T-helper 1 cell treated with Interleukin-12 subunit alpha and Interleukin-12 subunit beta and Interleukin-4 antibody, amounts not matched to agents 30 ng/mL and 1 ng/mL, for 36 hours (primary cell): Measurements from ENCODE around the gene CEP85L. TPM values are rescaled to one million over a fixed set of nuclear protein-coding genes. Genes with fewer than 3 reads are reported as not detected.

Experiments
- intact Hi-C: fragments of 100-400 bp; cut with micrococcal nuclease; formaldehyde crosslinking; loops from one replicate; pipeline ENCODE4 v1.15.1; 2024
- total RNA-seq: library from RNA; stranded (reverse); gene quantifications from 2 replicates; pipeline ENCODE4 v1.2.3, GENCODE V29; 2022

CEP85L gene
- total RNA-seq, 1 donor from 2014 or later, result 57.6 TPM

DNA sequence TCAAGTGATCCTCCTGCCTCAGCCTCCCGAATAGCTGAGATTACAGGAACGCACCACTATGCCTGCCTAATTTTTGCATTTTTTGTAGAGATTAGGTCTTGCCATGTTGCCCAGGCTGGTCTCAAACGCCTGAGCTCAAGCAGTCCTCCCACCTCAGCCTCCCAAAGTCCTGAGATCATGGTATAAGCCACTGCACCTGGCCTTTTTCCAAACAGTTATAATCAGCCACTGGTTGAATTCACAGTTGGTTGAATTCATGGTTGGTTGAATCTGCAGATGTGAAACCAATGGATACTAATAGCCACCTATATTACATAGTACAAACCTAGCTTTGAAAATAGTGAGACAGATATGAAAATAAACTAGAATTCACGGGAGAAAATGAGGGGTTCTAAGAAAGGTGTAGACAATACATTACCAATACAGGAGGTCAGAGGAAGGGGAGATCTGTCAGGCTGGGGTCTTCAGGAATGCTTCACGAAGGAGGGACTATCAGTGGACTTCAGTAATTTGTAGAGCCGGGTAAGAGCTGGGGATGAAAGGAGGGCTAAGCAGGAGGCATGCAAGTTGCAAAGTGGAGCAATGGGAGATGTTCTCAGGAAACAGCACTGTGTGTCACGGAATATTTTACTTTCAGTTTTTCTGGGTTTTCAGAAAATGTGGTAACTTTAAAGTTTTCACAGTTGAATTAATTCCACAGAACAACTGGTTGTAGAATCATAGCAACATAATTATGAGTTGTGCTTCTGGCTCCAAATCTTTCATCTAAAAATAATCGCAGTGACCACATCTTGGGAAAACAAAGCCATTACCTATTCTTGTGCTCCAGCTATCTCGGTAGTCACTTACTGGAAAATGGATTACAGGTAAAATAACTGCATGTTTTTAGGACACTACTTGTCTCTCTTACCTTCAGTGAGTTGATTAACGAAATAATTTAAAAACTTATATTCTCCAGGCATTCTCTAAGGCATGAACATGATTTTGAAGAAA, 12.9 kb upstream of the CEP85L start:
- intact Hi-C loops, result loop anchor here (1.0 to 2.0 kb wide), 3 partner anchors 13 to 42 kb away; partner anchors contain the start of gene CEP85L

DNA sequence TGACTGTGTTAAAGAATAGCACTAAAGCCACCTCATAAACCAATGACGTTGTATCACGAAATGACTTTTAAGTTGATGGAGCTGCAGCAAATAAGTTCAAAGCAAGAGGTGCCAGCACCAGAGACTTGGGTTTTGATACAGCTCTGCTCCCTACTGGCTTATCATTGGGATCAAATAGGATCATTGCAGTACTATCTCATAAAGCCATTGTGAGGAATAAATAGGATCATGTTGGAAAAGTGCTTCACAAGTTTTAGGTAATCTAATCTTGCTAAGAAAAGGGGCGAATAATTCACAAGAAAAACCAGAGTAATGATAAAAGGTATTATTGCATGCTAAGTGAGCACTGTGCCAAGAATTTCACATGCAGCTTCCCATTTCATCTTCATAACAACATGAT, 10.4 kb upstream of the CEP85L start:
- intact Hi-C loops, result no loop called here

DNA sequence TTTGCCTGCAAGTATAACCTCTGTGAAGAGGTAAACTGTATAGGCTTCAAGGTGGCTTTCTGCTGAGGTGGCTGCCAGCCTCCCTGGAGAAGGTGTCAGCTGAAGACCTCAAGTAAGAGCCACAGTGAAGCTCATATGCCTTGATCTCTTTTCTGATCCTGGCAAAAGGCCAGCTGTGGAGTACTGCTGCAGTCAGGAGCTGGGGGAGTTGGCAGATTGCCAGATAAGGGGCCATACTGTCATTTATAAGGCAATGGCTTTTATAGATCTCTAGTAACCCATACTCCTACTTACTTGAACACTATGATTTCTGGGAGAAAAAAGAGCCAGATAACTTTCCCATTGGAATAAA, 8.8 kb upstream of the CEP85L start:
- intact Hi-C loops, result loop anchor here (1.0 kb wide), 1 partner anchor 9 kb away; the partner anchor contains the start of gene CEP85L

DNA sequence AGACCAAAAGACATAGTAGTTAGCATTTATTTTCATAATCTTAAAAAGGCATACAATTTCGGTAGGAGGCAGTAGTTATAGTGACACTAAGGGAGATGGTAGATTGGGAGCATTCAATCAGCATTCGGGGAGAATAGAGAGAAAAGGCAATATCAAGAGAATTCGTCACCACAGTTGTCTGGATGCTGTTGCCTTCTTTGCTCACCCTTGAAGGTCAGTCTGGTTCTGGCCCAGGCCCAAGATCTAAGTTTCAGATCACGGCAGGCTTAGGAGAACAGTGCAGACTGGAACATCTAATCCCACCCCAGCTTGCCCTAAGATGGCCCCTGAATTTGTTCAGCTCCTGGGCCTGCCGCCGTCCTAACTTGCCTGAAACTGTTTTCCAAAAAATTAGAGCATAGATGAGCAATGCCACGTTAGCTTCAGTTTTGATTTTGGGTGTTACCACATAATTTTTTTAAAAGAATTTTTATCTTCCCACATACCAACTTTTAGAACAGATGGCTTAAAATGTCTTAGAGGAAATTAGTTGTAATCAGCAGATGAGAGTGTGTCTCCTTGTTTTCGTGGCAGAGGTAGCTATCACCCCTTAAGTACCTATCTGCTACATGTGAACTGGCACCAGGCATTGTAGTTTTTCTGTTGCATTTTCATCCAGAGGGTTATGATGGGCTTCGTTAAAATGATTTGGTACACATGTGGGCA, 8.3 kb upstream of the CEP85L start:
- intact Hi-C loops, result loop anchor here (1.0 to 10.0 kb wide), 2 partner anchors 8 to 655 kb away; partner anchors contain the start of gene CEP85L

DNA sequence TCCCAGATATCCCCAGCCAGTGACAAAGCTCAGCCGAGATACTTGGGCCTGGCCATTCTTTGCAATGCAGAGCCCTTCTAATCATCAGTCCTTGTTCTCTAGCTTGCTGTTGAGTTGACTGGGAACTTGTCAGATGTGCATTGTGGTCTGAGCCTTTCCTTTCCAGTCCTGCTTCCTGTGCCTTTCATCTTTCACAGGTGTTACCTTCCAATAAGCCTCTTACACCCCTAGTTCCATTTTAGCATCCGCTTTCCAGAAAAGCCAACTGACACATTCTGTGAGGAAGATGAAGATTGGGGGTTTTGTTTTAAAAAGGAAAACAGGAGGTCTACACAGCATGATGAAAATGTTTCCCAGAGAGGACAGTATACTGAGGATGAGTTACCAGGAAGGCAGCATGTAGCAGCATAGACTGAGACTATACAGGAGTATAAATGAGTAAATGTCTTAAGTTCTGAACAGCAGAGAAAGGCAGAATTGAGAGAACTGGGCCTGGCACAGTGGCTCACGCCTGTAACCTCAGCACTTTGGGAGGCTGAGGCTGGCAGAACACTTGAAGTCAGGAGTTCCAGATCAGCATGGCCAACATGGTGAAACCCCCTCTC, 5.6 kb upstream of the CEP85L start:
- intact Hi-C loops, result loop anchor here (1.0 to 10.0 kb wide), 4 partner anchors 9 to 658 kb away; no protein-coding TSS in a partner anchor

GRCh38 chr6:118652051-118652615, 742 bp upstream of the CEP85L start:
- intact Hi-C loops, result loop anchor here (5.0 to 10.0 kb wide), 2 partner anchors 663 to 1970 kb away; partner anchors contain the start of gene KPNA5

GRCh38 chr6:118650582-118651281, 659 bp downstream of the CEP85L start:
- intact Hi-C loops, result loop anchor here (1.0 to 10.0 kb wide), 15 partner anchors 10 to 1968 kb away; partner anchors contain the start of genes ASF1A, FAM184A, GOPC and KPNA5

DNA sequence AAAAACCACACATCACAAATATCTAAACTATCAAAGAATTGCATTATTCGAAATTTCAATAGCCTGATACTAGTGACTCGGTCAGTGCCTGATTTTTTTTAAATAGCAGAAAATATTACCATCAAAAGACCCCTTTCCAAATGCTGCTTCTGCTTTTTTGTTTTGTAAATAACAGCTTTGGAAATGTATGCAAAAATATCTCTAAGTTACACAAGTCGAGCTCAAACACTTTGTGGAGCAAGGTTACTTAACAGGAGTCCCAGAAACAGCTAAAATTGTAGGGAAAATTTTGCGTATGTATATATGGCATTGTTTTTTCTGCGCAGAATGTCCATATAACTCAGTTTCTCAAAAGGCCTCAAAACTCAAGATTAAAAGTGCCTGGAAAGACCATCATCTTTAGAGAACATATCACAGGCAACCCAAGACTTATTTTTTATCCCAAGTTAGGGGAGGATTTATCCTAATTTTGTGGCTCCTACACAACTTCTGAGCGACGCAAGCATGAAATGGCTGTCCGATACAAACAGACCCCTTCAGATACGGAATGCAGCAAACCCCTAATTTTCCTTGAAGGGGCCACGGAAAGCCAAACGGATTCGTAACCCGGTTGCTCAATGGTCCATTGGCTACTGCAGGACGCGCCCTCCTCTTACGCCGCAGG, 1.3 kb downstream of the CEP85L start:
- intact Hi-C loops, result loop anchor here (1.0 to 10.0 kb wide), 6 partner anchors 9 to 1968 kb away; partner anchors contain the start of genes FAM184A and KPNA5

- intact Hi-C loops, result loop anchor here (1.0 to 10.0 kb wide), 2 partner anchors 8 to 466 kb away; no protein-coding TSS in a partner anchor
These were observed 2.4 kb downstream of the CEP85L start for GRCh38 chr6:118648866-118649554.

DNA sequence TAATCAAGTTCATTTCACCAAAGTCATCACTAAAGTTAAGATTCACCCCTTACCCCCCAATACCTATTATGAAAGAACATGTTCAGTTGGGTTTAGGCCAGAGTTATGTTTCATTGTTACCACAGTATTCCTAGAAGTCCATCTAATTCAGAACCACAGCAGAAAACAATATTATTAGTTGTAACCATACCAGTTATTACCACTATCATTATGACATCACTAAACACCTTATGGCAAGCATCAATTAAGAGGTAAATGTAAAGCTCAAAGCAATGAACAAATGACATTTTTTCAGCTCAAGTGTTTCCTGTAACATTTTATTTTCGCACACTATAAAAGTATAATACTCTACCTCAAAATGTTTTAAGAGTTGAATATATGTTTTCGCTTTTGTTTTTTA, 4.4 kb downstream of the CEP85L start:
- intact Hi-C loops, result loop anchor here (10.0 kb wide), 1 partner anchor 468 kb away; no protein-coding TSS in a partner anchor

DNA sequence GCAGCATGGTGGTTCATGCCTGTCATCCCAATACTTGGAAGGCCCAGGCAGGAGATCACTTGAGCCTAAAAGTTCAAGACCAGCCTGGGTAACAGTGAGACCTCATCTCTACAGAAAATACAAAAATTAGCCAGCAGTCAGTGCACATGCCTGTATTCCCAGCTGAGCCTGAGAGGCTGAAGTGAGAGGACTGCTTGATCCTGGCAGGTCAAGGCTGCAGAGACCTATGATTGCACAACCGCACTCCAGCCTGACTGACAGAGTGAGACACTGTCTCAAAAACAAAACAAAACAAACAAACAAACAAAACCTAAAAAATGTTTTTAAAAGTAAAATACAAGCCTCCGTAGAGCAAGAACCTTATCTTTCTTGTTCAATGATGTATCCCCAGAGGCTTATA, 6.0 kb downstream of the CEP85L start:
- intact Hi-C loops, result loop anchor here (10.0 kb wide), 1 partner anchor 469 kb away; no protein-coding TSS in a partner anchor

- intact Hi-C loops, result loop anchor here (10.0 kb wide), 1 partner anchor 471 kb away; no protein-coding TSS in a partner anchor
These were observed 7.4 kb downstream of the CEP85L start for GRCh38 chr6:118644007-118644406.

DNA sequence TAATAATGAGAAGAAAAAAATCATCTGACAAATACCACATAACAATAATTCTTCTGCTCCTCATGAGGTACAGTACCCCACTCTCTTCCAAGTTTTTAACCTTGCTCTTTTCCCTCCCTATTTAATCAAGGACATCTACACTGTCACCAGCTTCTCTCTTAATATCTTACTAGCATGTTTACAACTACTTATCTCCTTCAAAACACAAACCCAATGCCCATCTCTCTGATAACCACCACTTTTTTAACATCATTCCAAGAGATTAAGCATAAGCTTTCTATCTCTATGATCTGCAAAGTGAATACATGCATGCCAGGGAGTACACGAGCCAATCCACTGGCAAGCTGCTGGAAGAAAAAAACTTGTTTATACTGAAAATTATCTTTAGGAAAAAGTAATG, 10.3 kb downstream of the CEP85L start:
- intact Hi-C loops, result loop anchor here (1.0 to 10.0 kb wide), 2 partner anchors 8 to 474 kb away; no protein-coding TSS in a partner anchor

GRCh38 chr6:118639054-118639964, 12.1 kb downstream of the CEP85L start:
- intact Hi-C loops, result no loop called here

- intact Hi-C loops, result no loop called here
These were observed 13.1 kb downstream of the CEP85L start for GRCh38 chr6:118638288-118638687.

DNA sequence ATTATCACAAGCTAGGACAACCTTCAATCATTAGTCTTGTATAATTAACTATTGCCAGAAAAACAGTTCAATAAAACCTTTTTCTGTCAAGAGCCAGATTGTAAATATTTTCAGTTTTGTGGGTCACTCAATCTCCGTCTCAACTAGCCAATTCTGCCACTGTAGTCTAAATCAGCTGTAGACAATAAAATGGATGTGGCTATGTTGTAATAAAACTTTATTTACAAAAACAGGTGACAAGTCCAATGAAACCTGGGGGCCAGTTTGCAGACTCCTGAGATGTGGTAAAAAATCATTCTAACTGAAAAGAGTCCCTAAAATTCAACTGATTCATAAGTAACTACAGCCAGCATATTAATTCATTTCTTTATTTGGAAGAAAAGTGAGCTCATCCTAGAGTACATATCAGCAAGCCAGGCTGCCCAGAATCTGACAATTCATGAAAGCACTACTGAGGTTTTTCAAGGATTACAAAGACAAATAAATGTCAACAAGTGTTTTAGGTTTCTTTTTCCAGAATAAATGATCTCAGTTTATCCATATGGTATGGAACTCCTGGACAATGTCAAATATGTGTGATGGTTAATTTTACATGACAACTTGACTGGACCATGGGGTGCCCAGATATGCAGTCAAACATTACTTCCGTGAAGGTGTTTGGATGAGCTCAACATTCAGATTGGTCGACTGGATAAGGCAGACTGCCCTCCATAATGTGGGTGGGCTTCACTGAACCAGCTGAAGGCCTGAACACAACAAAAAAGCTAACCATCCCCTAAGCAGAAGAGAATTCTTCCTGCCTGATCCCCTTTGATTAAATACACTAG, 15.3 kb downstream of the CEP85L start:
- intact Hi-C loops, result no loop called here

GRCh38 chr6:118632359-118632758, 19.0 kb downstream of the CEP85L start:
- intact Hi-C loops, result no loop called here
